OCI-LY1 (cell line): ENCODE measurements around the gene LCOR.

Source experiments
- H2AFZ ChIP-seq: fragments of 200-600 bp; sonication (generic), shearing (Covaris generic); 2 replicates; pipeline ENCODE4 v1.6.0; 2014; ENCODE audit warnings: antibody characterized with exemption, mild to moderate bottlenecking, low read length
- H3F3A ChIP-seq: fragments of 200-600 bp; sonication (generic), shearing (Covaris generic); 2 replicates; pipeline ENCODE4 v1.6.0; 2014; ENCODE audit warnings: mild to moderate bottlenecking, antibody characterized with exemption, low read length, moderate library complexity; ENCODE audit not compliant: insufficient read depth
- H3K27ac ChIP-seq: fragments of 200-600 bp; sonication (generic); 2 replicates; pipeline ENCODE4 v1.5.1; 2014; ENCODE audit warnings: low read length, mixed run types, mild to moderate bottlenecking, low read depth; ENCODE audit not compliant: poor library complexity, severe bottlenecking
- H3K27me3 ChIP-seq: fragments of 200-600 bp; sonication (generic); 2 replicates; pipeline ENCODE4 v1.6.0; 2014; ENCODE audit warnings: antibody characterized with exemption, mild to moderate bottlenecking, low read length, moderate library complexity; ENCODE audit not compliant: insufficient read depth
- H3K36me3 ChIP-seq: fragments of 200-600 bp; sonication (generic); 2 replicates; pipeline ENCODE4 v1.6.1; 2014; ENCODE audit warnings: mild to moderate bottlenecking, antibody characterized with exemption, low read length, moderate library complexity, mixed read lengths; ENCODE audit not compliant: insufficient read depth
- H3K4me1 ChIP-seq: fragments of 200-600 bp; sonication (generic); 2 replicates; pipeline ENCODE4 v1.5.1; 2014; ENCODE audit warnings: mild to moderate bottlenecking, low read length, moderate library complexity; ENCODE audit not compliant: insufficient read depth, severe bottlenecking
- H3K4me2 ChIP-seq: fragments of 200-600 bp; sonication (generic), shearing (Covaris generic); 2 replicates; pipeline ENCODE4 v1.6.1; 2014; ENCODE audit warnings: low read length
- H3K4me3 ChIP-seq: fragments of 200-600 bp; sonication (generic); 2 replicates; pipeline ENCODE4 v1.5.1; 2014; ENCODE audit warnings: low read length, low read depth, mild to moderate bottlenecking, mixed read lengths; ENCODE audit not compliant: poor library complexity, severe bottlenecking
- H3K79me2 ChIP-seq: fragments of 200-600 bp; shearing (Covaris generic); 2 replicates; pipeline ENCODE4 v1.6.1; 2016; ENCODE audit warnings: mixed run types, low read length, mixed read lengths; ENCODE audit not compliant: insufficient read depth
- H3K9ac ChIP-seq: fragments of 200-600 bp; sonication (generic), shearing (Covaris generic); 2 replicates; pipeline ENCODE4 v1.6.1; 2014; ENCODE audit warnings: mild to moderate bottlenecking, low read length, mixed read lengths
- H3K9me2 ChIP-seq: fragments of 200-600 bp; sonication (generic), shearing (Covaris generic); 2 replicates; pipeline ENCODE4 v1.6.1; 2014; ENCODE audit warnings: low read depth, mild to moderate bottlenecking, low read length, mixed read lengths
- H3K9me3 ChIP-seq: fragments of 200-600 bp; shearing (Covaris generic); 2 replicates; pipeline ENCODE4 v1.6.1; 2014; ENCODE audit warnings: low read length, mixed read lengths
- H4K20me1 ChIP-seq: fragments of 200-600 bp; sonication (generic), shearing (Covaris generic); 2 replicates; pipeline ENCODE4 v1.6.0; 2016; ENCODE audit warnings: mild to moderate bottlenecking, low read length; ENCODE audit not compliant: insufficient read depth
- CTCF ChIP-seq: fragments of 200-600 bp; sonication (generic), shearing (Covaris generic); IDR thresholded peaks from 2 replicates; pipeline ENCODE4 v1.5.1; 2017; ENCODE audit warnings: mild to moderate bottlenecking, antibody characterized with exemption, low read length, moderate library complexity, mixed read lengths
- EZH2 ChIP-seq: fragments of 200-600 bp; sonication (generic), shearing (Covaris generic); IDR thresholded peaks from 2 replicates; pipeline ENCODE4 v1.8.0; 2017; ENCODE audit warnings: borderline replicate concordance, mixed run types, mild to moderate bottlenecking, antibody characterized with exemption, low read length, moderate library complexity, mixed read lengths

The LCOR gene

DNA sequence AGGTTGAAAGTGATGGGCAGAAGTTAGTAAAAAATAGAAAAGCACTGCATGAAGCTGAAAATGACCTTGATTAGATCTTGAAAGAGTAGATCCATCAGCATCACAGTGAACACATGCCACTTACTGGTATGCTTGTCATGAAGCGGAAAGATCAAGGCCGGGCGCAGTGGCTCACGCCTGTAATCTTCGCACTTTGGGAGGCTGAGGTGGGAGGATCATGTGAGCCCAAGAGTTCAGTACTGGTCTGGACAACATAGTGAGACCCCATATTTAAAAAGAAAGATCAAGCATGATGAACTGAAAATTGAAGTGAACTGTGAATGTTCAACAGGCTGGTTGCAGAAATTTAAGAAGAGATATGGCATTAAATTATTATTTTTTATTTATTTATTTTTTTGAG, 18.0 kb downstream of the LCOR start:
- no peaks in the 10 kb centered on the region for H3K9me2 ChIP-seq
- no peaks in the 10 kb centered on the region for H3K9me3 ChIP-seq
- H3K79me2 ChIP-seq, result peaks cover 53% of the 10 kb centered on the region
- no peak overlapping the region for H3K9ac ChIP-seq
- H3K4me3 ChIP-seq, result no peak overlapping the region
- H3K4me1 ChIP-seq, result peaks cover 6% of the 10 kb centered on the region
- H3K4me2 ChIP-seq, result no peak overlapping the region
- no peaks in the 10 kb centered on the region for H4K20me1 ChIP-seq
- H3K36me3 ChIP-seq, result no peaks in the 10 kb centered on the region
- H3F3A ChIP-seq, result no peaks in the 10 kb centered on the region
- H3K27ac ChIP-seq, result no peak overlapping the region
- H2AFZ ChIP-seq, result no peak overlapping the region
- TF ChIP-seq EZH2 (no peak), CTCF (no peak)
- H3K27me3 ChIP-seq, result no peaks in the 10 kb centered on the region

- no peak for TF ChIP-seq CTCF
- no peak for TF ChIP-seq EZH2
- no peaks in the 10 kb centered on the region for H4K20me1 ChIP-seq
- H3K27ac ChIP-seq, result no peak overlapping the region
Measured at GRCh38 chr10:96850825-96851224, 18.7 kb downstream of the LCOR start.

GRCh38 chr10:96851281-96851680, 19.2 kb downstream of the LCOR start:
- Histone ChIP-seq H4K20me1 (no peaks in the 10 kb centered on the region), H3K36me3 (no peaks in the 10 kb centered on the region), H2AFZ (no peak overlapping the region), H3K4me2 (no peak overlapping the region), H3F3A (no peaks in the 10 kb centered on the region), H3K9me3 (no peaks in the 10 kb centered on the region), H3K4me3 (no peak overlapping the region), H3K27ac (no peak overlapping the region), H3K9me2 (no peaks in the 10 kb centered on the region), H3K27me3 (no peaks in the 10 kb centered on the region), H3K79me2 (peaks cover 52% of the 10 kb centered on the region), H3K9ac (no peak overlapping the region), H3K4me1 (peaks cover 6% of the 10 kb centered on the region)
- TF ChIP-seq CTCF (no peak), EZH2 (no peak)

More at GRCh38 chr10:96850825-96851224, 18.7 kb downstream of the LCOR start:
- Histone ChIP-seq H3K4me2 (no peak overlapping the region), H3K9me2 (no peaks in the 10 kb centered on the region), H3K9ac (no peak overlapping the region), H3K79me2 (peaks cover 53% of the 10 kb centered on the region), H3K4me3 (no peak overlapping the region), H3F3A (no peaks in the 10 kb centered on the region), H3K27me3 (no peaks in the 10 kb centered on the region), H2AFZ (no peak overlapping the region), H3K4me1 (peaks cover 6% of the 10 kb centered on the region), H3K9me3 (no peaks in the 10 kb centered on the region), H3K36me3 (no peaks in the 10 kb centered on the region)
